AG08396 (cell line): Measurements from ENCODE around the gene EVI2A.
"Not testable (repeated sequence)": the region's sequence is repeated elsewhere in the genome, so short reads cannot be mapped to it uniquely, and the experiment has no call there.

Source experiments
- DNase-seq: peaks from one replicate; pipeline ENCODE4 v3.0.0; 2012; ENCODE audit warnings: low spot score, mixed read lengths

EVI2A gene

GRCh38 chr17:31312223-31312622 lies 9.2 kb downstream of the EVI2A start:
- DNase-seq: not testable (repeated sequence)

- DNase-seq: no peak
These were observed 9.9 kb downstream of the EVI2A start for GRCh38 chr17:31311526-31311925.

GRCh38 chr17:31310886-31311285 lies 10.5 kb downstream of the EVI2A start:
- DNase-seq: no peak

- DNase-seq: no peak
These were observed 11.2 kb downstream of the EVI2A start for GRCh38 chr17:31310260-31310659.

- DNase-seq: no peak
These were observed 11.9 kb downstream of the EVI2A start for GRCh38 chr17:31309556-31309955.

GRCh38 chr17:31308372-31309334 lies 12.8 kb downstream of the EVI2A start:
- DNase-seq: no peak

GRCh38 chr17:31307640-31308039 lies 13.8 kb downstream of the EVI2A start:
- DNase-seq: no peak

DNA sequence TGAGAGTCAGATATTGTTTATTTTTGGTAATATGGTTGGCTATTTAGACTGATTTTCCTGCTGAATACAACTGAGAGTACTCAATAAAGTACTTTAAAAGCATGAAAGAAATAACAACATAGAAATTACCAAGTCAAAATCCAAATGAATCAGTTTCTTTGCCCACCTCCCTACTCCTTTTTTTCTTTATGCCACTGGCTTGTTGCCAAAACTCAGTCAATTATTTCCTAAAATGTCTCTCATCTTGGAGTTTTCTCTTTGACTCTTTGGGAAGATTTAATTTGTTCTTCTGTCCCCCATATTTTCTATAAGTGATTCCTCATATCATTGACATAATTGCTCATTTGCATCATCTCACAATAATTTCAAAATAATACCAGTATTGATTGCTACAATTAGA lies 21.8 kb downstream of the EVI2A start:
- no peak for DNase-seq

GRCh38 chr17:31297090-31297489 lies 24.3 kb downstream of the EVI2A start, which contains the start of gene OMG:
Gene OMG, minus strand, starts transcription at chr17:31297239. Its CDS starts 908 bp downstream, at chr17:31296331.
- no peak for DNase-seq

- DNase-seq: no peak
These were observed 25.3 kb downstream of the EVI2A start for GRCh38 chr17:31296142-31296541.

- no peak for DNase-seq
These were observed 25.9 kb downstream of the EVI2A start for GRCh38 chr17:31295489-31295871.

GRCh38 chr17:31294820-31295488 lies 26.5 kb downstream of the EVI2A start:
- DNase-seq: no peak

- DNase-seq: no peak
These were observed 27.2 kb downstream of the EVI2A start for GRCh38 chr17:31294231-31294630.

GRCh38 chr17:31293581-31293980 lies 27.8 kb downstream of the EVI2A start:
- DNase-seq: no peak

GRCh38 chr17:31291820-31292219 lies 29.6 kb downstream of the EVI2A start:
- no peak for DNase-seq

GRCh38 chr17:31289790-31290189 lies 31.6 kb downstream of the EVI2A start:
- DNase-seq: no peak

GRCh38 chr17:31287932-31288331 lies 33.5 kb downstream of the EVI2A start:
- DNase-seq: not testable (repeated sequence)

DNA sequence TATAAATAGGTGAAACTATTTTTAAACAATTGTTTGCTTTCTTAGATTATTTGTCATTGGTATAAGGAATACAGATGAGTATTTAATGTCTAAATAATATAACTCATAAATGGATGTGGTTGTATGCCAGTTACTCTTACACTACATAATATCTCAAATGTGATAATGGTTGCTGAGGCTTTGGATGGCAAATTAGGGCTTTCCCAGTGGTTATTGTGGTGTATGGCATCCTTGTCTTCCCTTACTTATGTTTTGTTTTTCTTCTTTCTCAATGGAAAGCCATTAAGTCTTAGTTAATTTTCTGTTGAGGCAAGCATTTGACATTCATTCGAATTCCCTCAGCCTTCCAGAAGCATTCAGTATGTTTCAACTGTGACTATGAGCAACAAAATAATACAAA lies 34.8 kb downstream of the EVI2A start:
- DNase-seq: no peak

DNA sequence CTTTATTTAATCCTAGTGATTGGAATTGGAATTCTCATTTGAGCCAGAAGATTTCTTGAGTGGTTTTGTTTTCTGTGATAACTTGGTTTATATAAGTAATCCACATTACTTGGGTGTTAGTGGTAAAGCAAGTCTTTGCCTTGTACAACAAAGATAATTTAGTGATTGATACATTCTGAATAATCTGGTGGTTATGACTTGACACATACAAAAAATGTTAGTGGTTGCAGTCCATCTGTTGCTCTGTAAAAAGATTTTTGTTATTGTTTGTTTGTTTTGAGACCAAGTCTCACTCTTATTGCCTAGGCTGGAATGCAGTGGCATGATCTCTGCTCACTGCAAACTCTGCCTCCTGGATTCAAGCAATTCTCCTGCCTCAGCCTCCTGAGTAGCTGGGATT lies 37.6 kb downstream of the EVI2A start:
- no peak for DNase-seq

DNA sequence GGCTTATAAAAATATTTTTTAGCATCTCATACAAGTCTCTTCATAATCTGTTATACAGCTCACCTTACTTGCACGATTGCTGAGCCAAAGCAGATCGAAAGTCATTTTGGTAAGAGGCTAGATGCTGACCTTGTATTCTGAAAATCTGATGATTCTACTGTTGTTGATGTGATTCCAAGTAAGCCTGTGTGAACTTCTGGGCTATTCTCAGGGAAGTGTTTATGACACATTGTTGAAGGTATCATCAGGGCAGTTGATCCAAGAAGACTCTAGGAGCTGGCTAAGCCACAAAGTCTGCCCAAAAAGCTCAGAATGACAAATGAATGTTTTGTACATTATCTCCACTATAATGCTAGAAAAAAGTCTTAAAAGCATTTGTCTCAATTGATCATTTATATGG lies 40.4 kb downstream of the EVI2A start:
- no peak for DNase-seq

- no peak for DNase-seq
These were observed 42.0 kb downstream of the EVI2A start for GRCh38 chr17:31279401-31279800.

- DNase-seq: no peak
These were observed 46.3 kb downstream of the EVI2A start for GRCh38 chr17:31275116-31275515.

DNA sequence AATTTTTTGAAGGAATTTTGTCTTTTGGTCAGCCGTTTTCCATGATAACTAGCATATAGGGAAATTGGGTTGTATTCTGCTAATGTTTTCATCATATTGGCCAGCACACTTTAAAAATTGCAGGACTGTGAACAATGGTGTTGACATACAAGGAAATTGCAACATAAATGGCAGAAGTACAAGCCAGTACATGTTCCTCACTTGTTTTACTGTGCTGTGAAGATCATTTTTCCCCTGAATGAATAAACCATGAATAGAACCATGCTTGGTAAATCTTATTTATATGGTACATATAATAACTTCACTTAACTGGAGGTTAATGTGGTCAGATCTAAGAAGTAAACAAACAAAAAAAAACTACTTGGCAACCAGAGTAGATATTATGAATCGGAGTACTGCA lies 47.2 kb downstream of the EVI2A start:
- DNase-seq: peak; percentile 6
